H1 (cell line): ENCODE data around the gene KIZ. TPM values are rescaled to one million over a fixed set of nuclear protein-coding genes. Genes with fewer than 3 reads are reported as not detected.
A peak's percentile ranks its signal among the peaks of the same experiment; 100 is the strongest.

ENCODE experiments used
- CTCF ChIA-PET: fragments of 300-600 bp; sonication (Branson Sonifier 250); formaldehyde crosslinking; loops from one replicate; lab custom pipeline; 2021; ENCODE audit not compliant: partially characterized antibody; lab: Charles Lee
- POLR2A ChIA-PET: fragments of 300-600 bp; sonication (Branson Sonifier 250); formaldehyde crosslinking; loops from one replicate; lab custom pipeline; 2021; ENCODE audit warnings: inconsistent platforms; ENCODE audit not compliant: partially characterized antibody; lab: Charles Lee
- DNase-seq, 2 experiments: peaks; one replicate each; pipeline versions ENCODE4 v3.0.0 to v3.0.0-alpha.2; 2010 to 2022; ENCODE audit warnings: low spot score in 2 of 2, low read depth in 1 of 2, mixed read lengths in 1 of 2
- FAIRE-seq: peaks from 2 replicates; lab custom pipeline; 2011; peaks lifted over from hg19 to GRCh38; lab: Jason Lieb, UNC
- H2AFZ ChIP-seq: 2 replicates; pipeline ENCODE4 v1.8.1; 2012; ENCODE audit warnings: low read length, inconsistent platforms
- H2AK5ac ChIP-seq: 2 replicates; pipeline ENCODE4 v1.6.1; 2013; ENCODE audit warnings: low read depth, low read length
- H2BK120ac ChIP-seq: replicated peaks from 2 replicates; pipeline ENCODE3; 2013; ENCODE audit warnings: low read depth, low read length, inconsistent platforms
- H2BK12ac ChIP-seq: 2 replicates; pipeline ENCODE4 v1.6.1; 2013; ENCODE audit warnings: low read depth, low read length
- H2BK15ac ChIP-seq: 2 replicates; pipeline ENCODE4 v1.6.1; 2013; ENCODE audit warnings: low read length
- H2BK20ac ChIP-seq: 2 replicates; pipeline ENCODE4 v1.6.1; 2013; ENCODE audit warnings: low read length
- H2BK5ac ChIP-seq: 2 replicates; pipeline ENCODE4 v1.6.1; 2013; ENCODE audit warnings: low read depth, low read length
- H3K14ac ChIP-seq: 2 replicates; pipeline ENCODE4 v1.6.1; 2013; ENCODE audit warnings: inconsistent platforms; ENCODE audit not compliant: insufficient read length
- H3K18ac ChIP-seq: 2 replicates; pipeline ENCODE4 v1.6.1; 2013; ENCODE audit warnings: low read length; ENCODE audit errors: extremely low read depth
- H3K23ac ChIP-seq: 2 replicates; pipeline ENCODE4 v1.6.1; 2013; ENCODE audit warnings: inconsistent platforms; ENCODE audit not compliant: insufficient read length
- H3K23me2 ChIP-seq: 2 replicates; pipeline ENCODE4 v1.6.1; 2013; ENCODE audit warnings: low read depth, low read length
- H3K27ac ChIP-seq: 2 replicates; pipeline ENCODE4 v1.6.1; 2011; ENCODE audit warnings: low read depth, low read length, inconsistent platforms
- H3K27me3 ChIP-seq, 4 experiments: replicated peaks in 1 of 4; 1 replicate in 1 of 4; 2 replicates in 3 of 4; pipeline versions ENCODE4 v1.6.1 to v1.8.1; 2011 to 2013; ENCODE audit warnings: low read length in 3 of 4, mild to moderate bottlenecking in 3 of 4, inconsistent platforms in 2 of 4, mixed read lengths in 2 of 4, moderate library complexity in 1 of 4; ENCODE audit not compliant: control insufficient read depth in 3 of 4, insufficient read depth in 3 of 4; ENCODE audit errors: extremely low read depth in 1 of 4
- H3K36me3 ChIP-seq, 4 experiments: 2 replicates each; pipeline versions ENCODE4 v1.6.1 to v1.8.1; 2011 to 2013; ENCODE audit warnings: mild to moderate bottlenecking in 4 of 4, low read length in 3 of 4, moderate library complexity in 2 of 4, control low read depth in 1 of 4, inconsistent platforms in 1 of 4; ENCODE audit not compliant: insufficient read depth in 4 of 4, control insufficient read depth in 2 of 4
- H3K4ac ChIP-seq: replicated peaks from 2 replicates; pipeline ENCODE3; 2013; ENCODE audit warnings: low read length, low read depth, mixed read lengths, inconsistent platforms; ENCODE audit not compliant: insufficient read length
- H3K4me1 ChIP-seq, 4 experiments: replicated peaks in 1 of 4; 1 replicate in 1 of 4; 2 replicates in 3 of 4; pipeline versions ENCODE4 v1.6.1 to v1.8.1; 2011 to 2013; ENCODE audit warnings: low read length in 3 of 4, inconsistent platforms in 2 of 4, mixed read lengths in 1 of 4; ENCODE audit not compliant: insufficient read depth in 4 of 4, control insufficient read depth in 3 of 4
- H3K4me2 ChIP-seq, 2 experiments: 2 replicates each; pipeline versions ENCODE4 v1.6.1 to v1.8.1; 2011 to 2013; ENCODE audit warnings: low read depth in 2 of 2, low read length in 2 of 2, control low read depth in 1 of 2, inconsistent platforms in 1 of 2, mild to moderate bottlenecking in 1 of 2; ENCODE audit not compliant: insufficient read depth in 1 of 2
- H3K4me3 ChIP-seq, 4 experiments: fragments of 200-600, 300-600 bp in 1 of 4; sonication (generic), shearing (Covaris generic), sonication (Bioruptor Twin) in 1 of 4; 2 replicates each; pipeline versions ENCODE4 v1.5.1 to v1.8.1; 2011 to 2016; ENCODE audit warnings: low read length in 4 of 4, low read depth in 3 of 4, control low read depth in 2 of 4, inconsistent platforms in 2 of 4, mild to moderate bottlenecking in 2 of 4, mixed read lengths in 1 of 4, moderate library complexity in 1 of 4; ENCODE audit not compliant: insufficient read depth in 2 of 4; ENCODE audit errors: extremely low read depth in 1 of 4
- H3K56ac ChIP-seq: replicated peaks from 2 replicates; pipeline ENCODE3; 2013; ENCODE audit warnings: low read depth, mild to moderate bottlenecking, mixed read lengths, low read length, inconsistent platforms; ENCODE audit not compliant: insufficient read length
- H3K79me1 ChIP-seq: 2 replicates; pipeline ENCODE4 v1.6.1; 2013; ENCODE audit warnings: low read depth, low read length, control low read depth
- H3K79me2 ChIP-seq, 2 experiments: 2 replicates each; pipeline versions ENCODE4 v1.6.1 to v1.8.1; 2012 to 2013; ENCODE audit warnings: low read length in 2 of 2, mild to moderate bottlenecking in 2 of 2, inconsistent platforms in 1 of 2; ENCODE audit not compliant: insufficient read depth in 2 of 2, control insufficient read depth in 1 of 2
- H3K9ac ChIP-seq, 4 experiments: replicated peaks in 1 of 4; 1 replicate in 1 of 4; 2 replicates in 3 of 4; pipeline versions ENCODE4 v1.6.1 to v1.8.1; 2011 to 2013; ENCODE audit warnings: low read depth in 3 of 4, low read length in 3 of 4, control low read depth in 2 of 4, mild to moderate bottlenecking in 2 of 4, moderate library complexity in 2 of 4, inconsistent platforms in 1 of 4; ENCODE audit errors: extremely low read depth in 1 of 4
- H3K9me3 ChIP-seq, 2 experiments: 2 replicates each; pipeline versions ENCODE4 v1.6.1 to v1.8.1; 2012 to 2013; ENCODE audit warnings: mild to moderate bottlenecking in 2 of 2, moderate library complexity in 2 of 2, control low read depth in 1 of 2, inconsistent platforms in 1 of 2, low read depth in 1 of 2, low read length in 1 of 2, mixed read lengths in 1 of 2; ENCODE audit not compliant: insufficient read depth in 2 of 2
- H4K20me1 ChIP-seq, 2 experiments: replicated peaks in 1 of 2; 2 replicates each; pipeline versions ENCODE3 to v1.8.1; 2011 to 2013; ENCODE audit warnings: inconsistent platforms in 2 of 2, low read length in 2 of 2, mild to moderate bottlenecking in 1 of 2; ENCODE audit not compliant: insufficient read depth in 2 of 2, control insufficient read depth in 1 of 2
- H4K5ac ChIP-seq: 2 replicates; pipeline ENCODE4 v1.6.1; 2013; ENCODE audit warnings: low read length, low read depth, mixed read lengths, inconsistent platforms; ENCODE audit not compliant: insufficient read length
- H4K8ac ChIP-seq: 2 replicates; pipeline ENCODE4 v1.8.0; 2013; ENCODE audit warnings: mild to moderate bottlenecking, moderate library complexity, low read length, inconsistent platforms; ENCODE audit not compliant: insufficient read depth; ENCODE audit errors: extremely low read depth
- H4K91ac ChIP-seq: replicated peaks from 2 replicates; pipeline ENCODE3; 2013; ENCODE audit warnings: low read length, mixed read lengths, inconsistent platforms; ENCODE audit not compliant: insufficient read length
- BCL11A ChIP-seq, 2 experiments: IDR thresholded peaks; one replicate each; pipeline ENCODE4 v1.6.1; 2011; ENCODE audit warnings: low read depth in 2 of 2, low read length in 2 of 2, mild to moderate bottlenecking in 2 of 2
- CTBP2 ChIP-seq: IDR thresholded peaks from 2 replicates; pipeline ENCODE4 v1.7.0; 2011; ENCODE audit warnings: borderline replicate concordance, mild to moderate bottlenecking, moderate library complexity, mixed read lengths, low read length; ENCODE audit not compliant: insufficient read depth, insufficient read length
- E2F6 ChIP-seq: IDR thresholded peaks from 2 replicates; pipeline ENCODE4 v1.6.1; 2012; ENCODE audit warnings: inconsistent platforms
- EZH2 ChIP-seq: fragments of 200-600 bp; sonication (generic); IDR thresholded peaks from 2 replicates; pipeline ENCODE4 v1.7.1; 2012; ENCODE audit warnings: low read depth, mild to moderate bottlenecking, moderate library complexity, low read length, inconsistent platforms; ENCODE audit not compliant: severe bottlenecking
- FOSL1 ChIP-seq: IDR thresholded peaks from 2 replicates; pipeline ENCODE4 v1.6.1; 2011; ENCODE audit warnings: mild to moderate bottlenecking, low read depth, low read length, moderate library complexity; ENCODE audit not compliant: insufficient read depth
- RAD21 ChIP-seq, 2 experiments: IDR thresholded peaks in 1 of 2; conservative IDR thresholded peaks in 1 of 2; 2 replicates each; pipeline ENCODE4 v1.6.1; 2011; ENCODE audit warnings: low read depth in 2 of 2, low read length in 2 of 2, improper control_type of control experiment in 1 of 2, inconsistent platforms in 1 of 2, mild to moderate bottlenecking in 1 of 2, moderate library complexity in 1 of 2
- SAP30 ChIP-seq: fragments of 300-600 bp; sonication (generic); IDR thresholded peaks from 2 replicates; pipeline ENCODE4 v1.7.1; 2012; ENCODE audit warnings: low read length, moderate library complexity, mild to moderate bottlenecking, inconsistent platforms; ENCODE audit not compliant: insufficient read depth, insufficient replicate concordance
- SUZ12 ChIP-seq: fragments of 200-600 bp; sonication (generic); IDR thresholded peaks from 2 replicates; pipeline ENCODE4 v1.6.1; 2012; ENCODE audit warnings: mild to moderate bottlenecking, inconsistent platforms, low read length, moderate library complexity, mixed read lengths
- WGBS, 2 experiments: shearing (Covaris generic) in 1 of 2; methylation state at CpG; one replicate each; pipeline versions ENCODE4 v1.1.6 to v1.1.7; 2013 to 2015; ENCODE audit warnings: low lambda C conversion rate in 2 of 2, mixed read lengths in 2 of 2, inconsistent platforms in 1 of 2, low coverage in 1 of 2, missing lambda C conversion rate in 1 of 2; ENCODE audit not compliant: insufficient replicate concordance in 2 of 2, insufficient coverage in 1 of 2, insufficient read length in 1 of 2; ENCODE audit errors: extremely low coverage in 1 of 2, missing lambda C conversion rate in 1 of 2; 5-methylcytosine and 5-hydroxymethylcytosine counted together
- polyA plus RNA-seq, 7 experiments: library from polyadenylated mRNA; depleted of rRNA in 3 of 7; stranded (reverse) in 5 of 7; unstranded in 2 of 7; fragments of >200 nt in 5 of 7; fragments of 200-250 nt in 2 of 7; gene quantifications; 1 replicate in 5 of 7; 2 replicates in 1 of 7; 4 replicates in 1 of 7; pipeline versions ENCODE4 v1.2.1 to v1.2.3, GENCODE V29; 2011 to 2013; ENCODE audit warnings: missing spikeins in 2 of 7, mixed read lengths in 2 of 7
- total RNA-seq: library from RNA; stranded (reverse); fragmentation: NEBNext Ultra II Directional; extraction: Animal tissue kit (Norgen Biotek cat#: 25700); gene quantifications from 2 replicates; pipeline ENCODE4 v1.2.1, GENCODE V29; 2021
- TF ChIP-seq, protein P1 (sequence below): IDR thresholded peaks from 2 replicates; pipeline ENCODE4 v1.6.1; 2012; ENCODE audit warnings: inconsistent platforms

KIZ gene
- total and polyA plus RNA-seq, 2 of the 8 experiments (the other 6 are each of a cell fraction or from before 2014, with no cell fraction given) = 13.0 to 51.7 TPM

DNA sequence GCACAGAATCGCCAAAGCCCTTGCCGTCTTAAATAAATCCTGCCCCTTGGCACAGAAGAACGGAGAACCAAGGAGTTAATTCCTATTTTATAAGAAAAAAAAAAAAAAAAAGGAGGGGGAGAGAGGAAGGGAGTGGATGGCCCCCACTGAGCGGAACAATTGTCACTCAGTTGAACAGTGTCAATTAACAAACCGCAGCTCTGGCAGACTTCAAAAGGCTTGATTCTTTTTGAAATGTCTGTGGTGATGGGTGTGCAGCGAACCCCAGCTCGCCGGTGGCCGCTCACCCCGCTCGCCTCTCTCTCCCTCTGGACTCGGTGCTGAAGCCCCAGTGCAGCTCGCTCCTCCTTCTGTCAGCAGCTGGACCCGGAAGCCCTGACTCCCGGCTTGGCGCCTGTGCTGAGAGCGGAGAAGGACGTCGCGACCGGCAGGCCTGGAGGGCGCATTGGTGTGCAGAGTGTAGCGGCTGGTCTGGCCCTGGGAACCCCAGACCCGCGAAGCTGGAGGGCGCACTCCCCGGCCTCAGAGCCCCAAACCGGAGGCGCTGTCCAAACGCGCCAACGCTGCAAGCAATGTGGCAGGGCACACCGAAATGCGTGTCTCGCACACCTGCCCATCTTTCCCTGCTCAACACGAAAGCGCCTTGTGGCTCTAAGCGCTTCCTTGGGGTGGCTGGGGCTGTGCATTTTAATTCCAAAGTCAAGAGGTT is 23.1 kb upstream of the KIZ start:
- Histone ChIP-seq H3K14ac (no peak overlapping the region), H3K9ac (no peak overlapping the region), H3K27ac (no peak overlapping the region), H3K23ac (no peak overlapping the region), H3K4me1 (peaks cover 10 to 28% (median 17%) of the 10 kb centered on the region in 4 experiments), H2BK12ac (no peak overlapping the region), H4K8ac (no peak overlapping the region), H4K20me1 (peaks cover 0 to 5% of the 10 kb centered on the region in 2 experiments), H3K36me3 (no peaks in the 10 kb centered on the region), H2AFZ (no peak overlapping the region), H3K4me2 (peak overlapping the region; percentile 97 to 98), H3K9me3 (no peaks in the 10 kb centered on the region), H2BK15ac (no peak overlapping the region), H2AK5ac (no peak overlapping the region), H3K79me1 (no peaks in the 10 kb centered on the region), H3K27me3 (peaks cover 39 to 99% (median 89%) of the 10 kb centered on the region in 4 experiments), H2BK5ac (peak overlapping the region; percentile 42; the same call in 1 of the 2 replicates), H3K4me3 (peak overlapping the region; percentile 39 to 78 (median 47)), H3K18ac (peak overlapping the region; percentile 51), H3K79me2 (no peaks in the 10 kb centered on the region), H4K5ac (no peak overlapping the region), H3K56ac (no peak overlapping the region), H4K91ac (peak overlapping the region; percentile 12), H3K4ac (no peak overlapping the region), H3K23me2 (peaks cover 32% of the 10 kb centered on the region), H2BK120ac (no peak overlapping the region), H2BK20ac (no peak overlapping the region)
- CTCF ChIA-PET = interaction anchor here (0.5 to 3.5 kb wide), 19 partner anchors 10 to 427 kb away, joined by 3 to 23 read pairs (median 5); partner anchors contain the start of gene KIZ
- peak in 1 of 2 experiments; percentile 75 for DNase-seq
- no peak for FAIRE-seq
- POLR2A ChIA-PET = interaction anchor here (1.1 to 4.0 kb wide), 12 partner anchors 12 to 238 kb away, joined by 3 to 20 read pairs (median 6); partner anchors contain the start of genes KIZ and XRN2
- 3% methylated on average over 31 of the region's 38 CpGs; no CpG with 5 or more reads in 1 of the 2 experiments for WGBS, 2 experiments
- peak; percentile 36 for TF ChIP-seq SAP30
- TF ChIP-seq BCL11A (IDR thresholded peaks at IDR 0.05; ENCODE audit: low read depth in 2 of 2, low read length in 2 of 2) = no peak
- TF ChIP-seq E2F6 = peak; percentile 38; the same call in 1 of the 2 replicates
- peak; percentile 54 for TF ChIP-seq CTBP2
- no peak for TF ChIP-seq FOSL1
- TF ChIP-seq EZH2 = peak; percentile 15
- TF ChIP-seq SUZ12 = peak; percentile 18; the same call in 1 of the 2 replicates
- TF ChIP-seq, protein P1, sequence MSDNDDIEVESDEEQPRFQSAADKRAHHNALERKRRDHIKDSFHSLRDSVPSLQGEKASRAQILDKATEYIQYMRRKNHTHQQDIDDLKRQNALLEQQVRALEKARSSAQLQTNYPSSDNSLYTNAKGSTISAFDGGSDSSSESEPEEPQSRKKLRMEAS = peak; percentile 71; the same call in 1 of the 2 replicates
- peak in 1 of 2 experiments; percentile 1; a peak in 1 of 4 replicates for TF ChIP-seq RAD21 (IDR thresholded peaks at IDR 0.05 in 1 of 2, conservative IDR thresholded peaks at IDR 0.05 in 1 of 2; ENCODE audit: low read depth in 2 of 2, low read length in 2 of 2)
